GM21619 (cell line): ENCODE results near the gene CDX1.

Experiments used
- ATAC-seq: cut with Tn5 transposase; IDR thresholded peaks from one replicate; pipeline ENCODE4 v1.9.1; 2021; ENCODE audit not compliant: unreplicated experiment

CDX1 gene

DNA sequence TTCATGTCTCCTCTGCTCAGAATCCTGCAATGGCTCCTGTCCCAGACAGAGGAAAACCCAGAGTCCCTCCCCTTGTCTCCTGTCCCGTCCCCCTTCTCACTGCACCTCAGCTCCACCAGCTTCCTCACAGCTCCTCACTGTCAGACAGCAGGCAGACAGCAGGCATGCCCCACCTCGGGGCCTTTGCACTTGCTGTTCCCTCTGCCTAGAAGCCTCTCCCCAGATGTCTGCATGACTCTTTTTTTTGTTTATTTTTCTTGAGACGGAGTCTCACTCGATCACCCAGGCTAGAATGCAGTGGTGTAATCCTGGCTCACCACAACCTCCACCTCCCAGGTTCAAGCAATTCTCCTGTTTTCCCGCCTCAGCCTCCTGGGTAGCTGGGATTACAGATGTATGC lies 14.4 kb downstream of the CDX1 start:
- no peak for ATAC-seq

DNA sequence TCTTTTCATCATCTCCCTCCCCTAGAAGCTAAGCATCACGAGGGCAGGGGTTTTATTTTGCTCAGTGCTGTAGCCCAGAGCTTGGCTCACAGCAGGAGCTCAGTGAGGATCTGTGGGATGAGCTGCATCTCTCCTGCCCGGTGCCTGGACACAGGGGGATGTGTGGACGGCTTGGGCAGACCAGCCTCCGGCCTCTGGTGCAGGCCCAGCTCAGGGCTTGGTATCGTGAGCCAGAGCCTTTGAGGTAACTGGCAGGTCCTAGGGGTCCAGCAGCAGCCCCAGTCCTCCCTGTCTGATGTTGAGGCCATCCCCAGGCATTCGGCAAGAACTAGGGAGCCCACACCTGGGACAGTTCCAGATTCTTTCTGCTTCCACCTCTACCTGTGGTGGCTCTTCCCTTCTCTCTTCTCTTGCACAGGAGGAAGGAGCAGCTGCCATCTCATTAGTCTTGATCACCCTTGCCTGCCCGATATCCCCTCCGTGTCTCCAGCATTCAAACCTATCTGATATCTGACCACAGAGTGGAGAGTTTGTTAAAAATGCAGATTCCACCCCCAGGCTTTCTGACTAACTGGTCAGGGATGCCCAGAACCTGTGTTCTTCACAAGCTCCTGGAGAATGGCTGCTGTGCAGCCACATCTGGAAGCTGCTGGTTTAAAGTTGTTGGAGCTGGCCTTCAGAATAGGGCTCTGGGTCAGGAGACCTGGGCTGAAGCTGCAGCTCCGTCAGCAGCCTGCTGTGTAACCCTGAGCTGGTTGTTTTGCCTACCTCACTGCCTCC lies 15.4 kb downstream of the CDX1 start:
- no peak for ATAC-seq

DNA sequence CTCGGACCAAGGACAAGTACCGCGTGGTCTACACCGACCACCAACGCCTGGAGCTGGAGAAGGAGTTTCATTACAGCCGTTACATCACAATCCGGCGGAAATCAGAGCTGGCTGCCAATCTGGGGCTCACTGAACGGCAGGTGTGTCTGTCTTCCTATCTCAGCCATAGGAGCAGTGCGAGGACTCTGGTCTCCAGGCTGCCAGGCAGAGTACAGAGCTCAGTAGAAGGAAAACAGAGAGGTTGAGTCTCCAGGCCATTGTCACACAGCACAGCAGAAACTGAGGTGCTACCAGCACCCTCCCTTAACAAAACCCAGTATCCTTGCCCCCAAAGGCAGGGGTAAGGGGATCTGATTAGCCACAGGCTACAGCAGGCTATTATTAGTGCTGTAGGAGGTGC lies 16.2 kb downstream of the CDX1 start:
- ATAC-seq, result no peak

DNA sequence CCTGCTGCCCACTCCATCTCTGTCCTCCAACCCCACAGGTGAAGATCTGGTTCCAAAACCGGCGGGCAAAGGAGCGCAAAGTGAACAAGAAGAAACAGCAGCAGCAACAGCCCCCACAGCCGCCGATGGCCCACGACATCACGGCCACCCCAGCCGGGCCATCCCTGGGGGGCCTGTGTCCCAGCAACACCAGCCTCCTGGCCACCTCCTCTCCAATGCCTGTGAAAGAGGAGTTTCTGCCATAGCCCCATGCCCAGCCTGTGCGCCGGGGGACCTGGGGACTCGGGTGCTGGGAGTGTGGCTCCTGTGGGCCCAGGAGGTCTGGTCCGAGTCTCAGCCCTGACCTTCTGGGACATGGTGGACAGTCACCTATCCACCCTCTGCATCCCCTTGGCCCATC lies 16.9 kb downstream of the CDX1 start:
- no peak for ATAC-seq

DNA sequence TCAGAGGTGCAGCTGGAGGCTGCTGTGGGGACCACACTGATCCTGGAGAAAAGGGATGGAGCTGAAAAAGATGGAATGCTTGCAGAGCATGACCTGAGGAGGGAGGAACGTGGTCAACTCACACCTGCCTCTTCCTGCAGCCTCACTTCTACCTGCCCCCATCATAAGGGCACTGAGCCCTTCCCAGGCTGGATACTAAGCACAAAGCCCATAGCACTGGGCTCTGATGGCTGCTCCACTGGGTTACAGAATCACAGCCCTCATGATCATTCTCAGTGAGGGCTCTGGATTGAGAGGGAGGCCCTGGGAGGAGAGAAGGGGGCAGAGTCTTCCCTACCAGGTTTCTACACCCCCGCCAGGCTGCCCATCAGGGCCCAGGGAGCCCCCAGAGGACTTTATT lies 17.4 kb downstream of the CDX1 start:
- ATAC-seq, result no peak

DNA sequence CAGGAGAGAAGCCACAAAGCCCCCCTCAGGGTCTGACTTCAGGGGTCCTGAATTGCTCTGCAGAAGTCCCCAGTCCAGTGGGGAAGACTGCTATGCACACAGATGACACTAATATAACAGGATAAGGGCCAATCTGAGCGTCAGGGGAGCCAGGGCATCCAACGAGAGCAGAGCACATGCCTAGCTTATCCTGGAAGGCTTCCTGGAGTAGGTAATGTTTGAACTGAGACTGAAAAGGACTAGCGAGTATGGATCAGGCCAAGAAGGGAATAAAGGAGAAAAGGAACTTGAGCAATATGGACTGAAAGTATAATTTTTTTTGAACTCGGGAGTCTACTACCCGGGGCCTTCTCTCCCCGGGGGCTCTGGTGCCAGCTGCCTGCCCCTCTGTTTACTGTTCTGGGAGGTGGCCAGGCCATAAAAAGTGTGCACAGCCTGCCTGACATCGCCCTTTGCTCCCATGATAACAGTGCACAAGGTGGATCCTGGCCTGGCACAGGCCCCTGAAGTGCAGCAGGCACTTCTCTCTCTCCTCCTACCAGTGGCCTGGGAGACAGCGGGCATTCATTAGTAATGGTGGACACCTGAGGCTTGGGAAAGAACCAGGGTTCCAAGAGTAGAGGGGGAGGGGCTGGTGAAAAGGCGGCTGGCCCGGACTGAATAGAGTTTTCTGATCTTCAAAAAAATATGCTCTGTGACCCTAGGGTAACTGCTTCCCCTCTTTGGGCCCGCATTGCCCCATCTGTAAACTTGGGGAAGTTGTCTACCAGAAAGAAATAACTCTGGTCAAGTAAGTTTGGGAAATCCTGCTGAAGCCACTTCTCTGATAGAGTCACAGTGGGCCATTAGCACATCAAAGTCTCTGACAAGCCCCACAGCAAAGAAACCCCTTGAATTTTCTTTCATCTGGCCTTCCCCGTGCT lies 18.7 kb downstream of the CDX1 start:
- ATAC-seq, result no peak

DNA sequence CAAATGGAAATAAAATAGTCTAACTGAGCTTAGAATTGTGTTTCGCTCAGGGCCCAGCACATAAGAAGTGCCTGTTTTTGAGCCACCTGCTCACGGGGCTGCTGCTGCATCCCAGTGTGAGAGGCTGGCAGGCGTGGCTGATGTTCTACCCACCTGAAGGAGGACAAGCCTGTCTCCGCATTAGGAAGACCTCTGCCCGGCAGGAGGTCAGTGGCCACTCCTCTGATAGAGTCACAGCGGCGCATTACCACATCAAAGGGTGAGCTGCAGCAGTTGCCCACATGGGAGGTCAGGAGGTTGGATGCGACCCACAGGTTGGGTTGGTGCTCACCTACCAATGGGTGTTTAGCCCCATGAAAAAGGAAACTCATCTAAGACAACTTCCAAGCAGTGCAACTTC lies 19.6 kb downstream of the CDX1 start:
- no peak for ATAC-seq

DNA sequence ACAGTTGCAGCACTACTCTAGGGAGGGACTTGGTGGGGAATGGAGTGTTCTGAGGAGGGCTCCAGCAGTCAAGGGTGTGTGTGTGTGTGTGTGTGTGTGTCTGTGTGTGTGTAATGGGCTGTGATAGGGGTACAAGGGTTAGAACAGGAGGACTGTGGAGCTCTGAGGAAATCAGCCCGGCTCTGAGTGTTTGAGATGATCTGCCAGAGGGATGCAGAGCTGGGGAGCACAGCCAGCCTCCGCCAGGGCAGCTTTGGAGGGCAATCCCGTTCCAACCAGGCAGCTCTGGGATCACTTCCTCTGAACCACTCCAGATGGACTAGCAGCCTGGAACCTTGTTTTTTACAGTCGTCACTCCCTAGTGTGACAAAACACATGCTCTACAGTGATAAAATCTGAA lies 20.3 kb downstream of the CDX1 start:
- no peak for ATAC-seq

DNA sequence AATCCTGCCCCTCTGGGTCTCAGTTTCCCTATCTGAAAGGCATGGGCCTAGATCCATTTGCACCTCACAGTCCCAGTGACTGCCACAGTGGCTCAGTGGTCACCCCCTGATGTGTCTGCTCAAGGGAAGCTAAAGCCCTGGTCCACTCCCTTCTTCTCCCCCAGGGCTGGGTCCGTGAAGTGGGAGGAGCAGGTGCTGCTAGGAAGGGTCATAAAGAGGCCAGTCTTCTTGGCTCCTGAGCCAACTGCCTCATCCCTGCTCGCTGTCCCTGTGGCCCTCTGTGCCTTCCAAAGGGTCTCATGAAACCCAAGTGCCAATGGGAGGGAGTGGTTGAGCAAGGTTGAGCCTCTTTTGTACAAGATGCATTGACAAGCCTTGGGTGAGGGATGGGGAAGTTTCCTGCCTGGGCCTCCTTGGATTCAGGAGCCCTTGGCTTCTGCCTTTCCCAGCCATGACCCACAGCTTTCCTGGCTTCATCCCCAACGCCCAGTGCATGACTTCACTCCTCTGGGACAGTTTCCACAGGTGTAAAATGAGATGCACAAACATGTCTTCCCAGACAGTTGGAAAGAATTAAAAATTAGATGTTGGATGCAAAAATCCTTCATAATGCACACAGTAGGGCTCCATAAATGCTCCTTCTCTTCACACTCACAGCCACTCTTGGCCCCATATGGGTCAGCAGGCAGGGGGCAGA lies 21.7 kb downstream of the CDX1 start:
- ATAC-seq, result no peak

DNA sequence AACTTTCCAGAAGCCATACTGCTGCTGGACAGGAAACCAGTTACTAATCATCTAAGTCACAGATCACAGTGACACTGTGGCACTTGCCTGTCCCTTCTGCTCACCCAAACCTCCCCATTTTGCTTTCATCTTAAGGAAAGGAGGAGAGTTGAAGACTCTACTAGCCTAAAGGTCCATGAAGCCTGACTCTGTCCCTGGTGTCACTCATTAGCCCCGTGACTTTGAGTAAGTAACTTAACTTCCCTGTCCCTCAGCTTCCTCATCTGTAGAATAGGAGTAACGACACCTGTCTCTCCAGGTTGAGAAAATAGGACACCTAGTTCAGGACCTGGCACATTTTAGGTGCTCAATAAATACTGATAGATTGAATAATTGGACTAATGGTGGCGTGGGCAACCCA lies 22.7 kb downstream of the CDX1 start:
- ATAC-seq, result no peak

DNA sequence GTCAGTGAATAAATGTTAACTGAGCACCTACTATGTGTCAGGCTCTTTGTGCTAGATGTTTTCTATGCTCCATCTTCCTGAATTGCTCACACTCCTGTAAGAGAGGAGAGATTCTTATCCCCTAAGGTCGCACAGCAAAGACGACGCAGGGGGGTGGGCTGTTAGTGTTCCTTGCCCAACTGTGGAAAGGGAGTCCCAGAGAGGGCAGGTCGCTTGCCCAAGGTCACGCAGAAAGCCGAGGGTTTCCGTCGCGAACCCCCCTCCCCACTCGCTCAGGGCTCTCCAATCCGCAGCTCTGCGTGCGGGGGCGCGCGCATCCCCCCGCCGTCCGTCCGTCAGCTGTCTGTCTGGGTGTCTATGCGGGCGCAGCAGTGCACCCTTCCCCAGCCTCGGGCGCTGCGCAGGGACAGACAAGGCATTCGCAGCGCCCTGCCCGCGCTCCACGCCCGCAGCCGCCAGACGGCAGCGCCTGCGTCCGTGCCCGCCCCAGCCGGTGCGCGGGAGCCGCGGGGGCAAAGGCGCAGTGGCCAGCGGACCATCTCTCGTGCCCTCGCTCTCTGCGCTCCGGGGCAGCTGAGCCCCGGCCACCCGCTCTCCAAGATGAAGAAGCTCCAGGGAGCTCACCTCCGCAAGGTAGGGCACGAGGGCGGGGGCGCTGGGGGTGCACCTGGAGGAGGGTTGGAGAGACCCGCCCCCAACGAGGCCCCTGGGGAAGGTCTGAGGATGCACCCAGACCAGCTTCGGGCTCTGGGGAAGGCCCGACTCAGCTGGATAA lies 23.3 kb downstream of the CDX1 start, which contains the start of gene SLC6A7:
Gene SLC6A7, plus strand, starts transcription at position 335 of the 775 bp plus-strand sequence. Its CDS starts 266 bp downstream, at position 601.
- no peak for ATAC-seq

DNA sequence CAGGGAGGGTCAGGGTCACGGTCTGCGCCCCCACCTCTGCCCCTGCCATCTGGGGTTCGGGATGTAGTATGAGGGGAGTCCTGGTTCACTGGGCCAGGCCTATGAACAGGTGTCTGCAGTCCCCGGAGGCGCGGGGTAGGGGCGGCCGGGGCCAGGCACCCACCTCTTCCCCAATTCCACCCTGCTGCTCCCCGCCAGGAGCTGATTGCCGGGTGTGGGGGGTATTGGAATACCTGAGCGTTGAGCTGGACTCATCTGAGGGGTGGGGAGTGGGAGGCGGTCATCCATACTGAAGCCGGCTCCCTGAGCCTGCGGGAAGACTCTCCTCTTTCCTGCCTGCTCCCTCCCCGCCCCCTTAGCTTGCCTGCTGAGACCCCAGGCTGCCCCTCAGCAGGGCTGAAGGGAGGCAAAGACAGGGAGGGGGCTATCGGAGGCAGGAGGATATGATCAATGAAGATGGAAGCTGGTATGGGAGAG lies 24.0 kb downstream of the CDX1 start:
- ATAC-seq, result no peak

DNA sequence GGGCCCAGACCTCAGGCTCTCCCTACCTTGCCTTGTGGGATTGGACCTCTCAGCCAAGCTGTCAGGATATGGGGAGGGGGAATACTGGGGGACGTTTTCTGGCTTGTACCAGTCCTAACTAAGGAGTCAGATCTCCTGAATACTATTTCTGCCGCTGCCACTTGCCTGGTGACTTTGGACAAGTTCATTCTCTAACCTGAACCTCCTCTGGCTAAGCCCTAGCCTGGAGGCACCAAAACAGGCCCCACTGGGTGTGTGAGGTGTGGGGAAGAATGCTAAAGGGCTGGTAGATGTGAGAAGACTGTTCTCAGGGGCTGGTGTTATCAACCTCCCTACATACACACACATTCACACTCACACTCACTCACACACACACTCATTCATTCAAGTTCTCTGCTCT lies 24.4 kb downstream of the CDX1 start:
- no peak for ATAC-seq

DNA sequence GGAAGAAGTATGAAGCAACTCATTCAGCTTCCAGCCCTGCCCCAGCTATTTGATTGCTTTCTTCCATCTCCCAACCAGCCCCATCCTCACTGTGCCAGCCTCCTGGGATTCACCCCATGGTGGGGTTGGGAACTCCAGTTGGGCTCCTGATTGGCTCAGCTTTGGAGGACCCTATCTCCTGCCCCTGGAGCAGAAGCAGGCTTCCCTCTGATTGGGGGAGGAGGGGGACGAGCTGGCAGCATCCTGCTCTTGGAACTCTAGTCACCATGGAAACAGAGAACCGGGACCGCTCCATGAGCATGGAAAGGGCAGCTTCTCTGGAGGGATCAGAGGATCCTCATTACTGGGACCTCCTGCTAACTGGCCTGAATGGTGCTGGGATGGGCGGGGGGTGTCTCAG lies 25.9 kb downstream of the CDX1 start:
- ATAC-seq, result no peak

DNA sequence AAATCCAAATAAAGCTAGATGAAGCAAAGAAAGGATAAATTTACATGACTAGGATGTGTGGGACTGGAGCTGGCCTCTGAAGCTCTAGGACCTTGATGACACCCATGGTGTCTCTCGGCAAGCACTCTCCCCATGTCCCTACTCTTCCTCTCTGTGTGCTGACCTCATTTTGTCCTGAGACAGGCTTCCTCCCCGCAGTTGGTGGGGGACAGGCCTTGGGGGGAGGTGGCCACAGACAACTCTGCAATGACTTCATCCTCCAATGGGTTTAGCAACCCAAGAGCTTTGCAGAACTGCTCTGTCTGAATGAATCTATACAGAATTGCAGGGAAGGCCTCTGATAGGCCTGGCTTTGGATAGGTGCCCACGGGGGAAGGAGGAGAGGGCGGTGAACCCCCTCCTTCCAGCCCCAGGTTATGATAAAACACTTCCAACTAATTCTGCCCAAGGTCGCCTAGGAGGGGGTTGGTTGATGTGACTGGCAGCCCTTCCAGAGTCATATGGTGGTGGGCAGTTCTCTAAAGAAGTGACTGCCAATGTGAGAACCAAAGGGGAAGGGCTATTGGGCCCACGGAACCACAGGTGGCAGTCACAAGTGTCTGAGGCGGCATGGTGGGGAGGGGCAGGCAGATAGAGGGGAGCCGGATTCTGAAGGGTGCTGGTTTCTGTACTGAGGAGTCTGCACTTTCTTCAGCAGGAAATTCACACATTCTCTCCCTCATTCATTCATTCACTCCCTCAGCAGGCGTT lies 29.3 kb downstream of the CDX1 start:
- no peak for ATAC-seq

DNA sequence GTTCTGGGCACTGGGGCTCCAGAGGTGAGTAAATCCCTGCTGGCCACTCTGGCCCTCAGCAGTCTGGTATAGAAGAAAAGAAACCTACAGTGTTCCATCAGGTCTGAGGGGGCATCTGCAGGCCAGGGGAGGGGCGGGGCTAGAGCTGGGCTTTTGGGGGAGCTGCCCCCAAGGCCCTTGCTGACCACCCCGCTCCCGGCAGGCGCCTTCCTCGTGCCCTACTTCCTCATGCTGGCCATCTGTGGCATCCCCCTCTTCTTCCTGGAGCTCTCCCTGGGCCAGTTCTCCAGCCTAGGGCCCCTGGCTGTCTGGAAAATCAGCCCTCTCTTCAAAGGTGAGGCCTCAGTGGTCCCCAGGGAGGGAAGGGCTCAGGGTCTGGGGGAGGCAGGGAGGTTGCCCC lies 29.9 kb downstream of the CDX1 start:
- ATAC-seq, result no peak

DNA sequence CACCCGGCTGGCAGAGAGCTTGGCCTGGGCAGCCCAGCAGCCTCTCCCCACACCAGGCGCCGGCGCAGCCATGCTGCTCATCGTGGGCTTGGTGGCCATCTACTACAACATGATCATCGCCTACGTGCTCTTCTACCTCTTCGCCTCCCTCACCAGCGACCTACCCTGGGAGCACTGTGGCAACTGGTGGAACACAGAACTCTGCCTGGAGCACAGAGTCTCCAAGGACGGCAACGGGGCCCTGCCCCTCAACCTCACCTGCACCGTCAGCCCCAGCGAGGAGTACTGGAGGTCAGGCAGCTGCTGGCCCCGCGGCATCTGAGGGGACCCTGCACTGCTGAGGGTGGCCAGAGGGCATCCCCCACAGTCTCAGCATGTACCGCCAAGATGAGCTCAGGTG lies 30.4 kb downstream of the CDX1 start:
- no peak for ATAC-seq

DNA sequence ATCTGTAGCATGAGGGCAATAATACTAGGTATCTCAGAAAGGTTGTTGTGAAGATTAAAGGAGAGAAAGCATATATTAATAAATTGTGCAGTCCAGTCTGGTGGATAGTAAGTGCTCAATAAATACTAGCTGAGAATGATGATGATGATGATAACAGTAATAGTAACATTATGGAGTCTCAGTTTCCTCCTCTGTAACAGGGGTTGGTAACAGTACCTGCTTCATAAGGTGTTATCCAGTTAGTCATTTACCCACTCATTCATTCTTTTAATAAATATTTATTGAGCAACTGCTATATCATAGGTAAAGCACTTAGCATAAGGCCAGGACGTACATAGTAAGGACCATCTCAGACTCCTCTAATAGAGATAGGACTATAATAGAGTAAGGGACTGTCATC lies 30.9 kb downstream of the CDX1 start:
- ATAC-seq, result no peak

DNA sequence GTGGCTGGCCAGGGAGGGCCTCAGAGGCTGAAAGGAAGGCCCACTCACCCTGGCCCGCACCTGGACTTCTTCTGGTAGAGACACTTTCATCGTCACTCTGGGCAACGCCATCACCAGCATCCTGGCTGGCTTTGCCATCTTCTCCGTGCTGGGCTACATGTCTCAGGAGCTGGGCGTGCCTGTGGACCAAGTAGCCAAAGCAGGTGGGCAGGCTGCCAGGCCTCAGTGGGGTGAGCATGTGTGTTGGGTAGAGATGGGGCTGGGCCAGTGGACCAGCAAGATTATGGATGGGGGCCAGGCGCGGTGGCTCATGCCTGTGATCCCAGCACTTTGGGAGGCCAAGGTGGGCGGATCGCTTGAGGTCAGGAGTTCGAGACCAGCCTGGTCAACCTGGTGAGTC lies 35.9 kb downstream of the CDX1 start:
- ATAC-seq, result no peak
